ENCODE results near the gene RER1. TPM values are rescaled to one million over a fixed set of nuclear protein-coding genes. Genes with fewer than 3 reads are reported as not detected.
A peak's percentile ranks its signal among the peaks of the same experiment; 100 is the strongest.

Gene RER1
- total RNA-seq, 1 donor from 2014 or later = 99.3 TPM

DNA sequence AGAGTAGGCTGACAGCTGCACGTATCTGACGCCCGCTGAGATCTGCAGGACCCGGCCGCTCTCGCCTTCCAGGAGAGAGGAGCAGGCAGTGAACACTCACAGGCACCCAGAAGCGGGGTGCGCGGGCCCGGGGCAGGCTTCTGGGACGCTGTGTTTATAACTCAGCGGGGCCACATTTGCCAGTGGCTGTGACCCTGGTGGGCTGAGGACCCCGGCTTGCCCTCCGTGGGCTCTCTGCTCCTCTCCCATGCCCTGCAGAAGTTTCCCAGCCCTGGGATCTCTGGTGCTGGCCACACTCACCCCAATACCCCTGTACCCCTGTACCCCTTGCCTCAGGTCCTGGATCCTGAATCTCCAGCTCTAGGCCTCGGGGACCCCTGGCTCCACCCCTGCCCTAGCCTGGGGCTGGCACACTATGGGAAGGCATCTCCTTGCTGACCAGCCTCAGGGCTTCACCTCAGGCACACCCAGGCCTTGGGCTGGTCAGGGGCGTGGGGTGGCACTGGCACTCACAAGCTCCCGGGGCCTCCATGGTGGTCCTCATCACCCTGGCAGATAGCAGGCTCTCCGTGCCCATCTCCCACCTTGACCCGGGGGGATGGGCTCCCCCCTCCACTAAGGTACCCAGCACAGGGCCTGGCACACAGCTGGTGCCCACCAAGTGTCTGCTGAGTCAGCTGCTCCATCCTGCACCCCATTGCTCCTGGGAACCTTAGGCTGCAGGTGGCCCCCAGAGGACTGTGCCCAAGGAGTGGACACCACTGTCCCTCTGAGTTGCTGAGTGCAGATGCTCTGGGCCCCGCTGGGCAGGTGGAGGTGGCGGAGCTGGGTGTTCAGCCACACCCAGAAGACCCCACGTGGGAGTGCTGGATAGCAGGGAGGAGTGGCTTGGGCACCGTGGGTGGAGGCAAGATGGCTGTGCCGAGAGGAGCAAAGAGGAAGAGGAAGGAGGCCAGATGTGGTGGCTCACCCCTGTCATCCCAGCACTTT, 32.7 kb upstream of the RER1 start:
- Mint-ChIP-seq H3K9me3 (ENCODE audit: low read depth) (peaks cover 3% of the 10 kb centered on the region), H3K4me3 (ENCODE audit: low read depth) (no peak overlapping the region), H3K4me1 (ENCODE audit: low read depth) (no peaks in the 10 kb centered on the region), H3K27ac (no peak overlapping the region), H3K27me3 (no peaks in the 10 kb centered on the region), H3K36me3 (ENCODE audit: insufficient read depth) (peaks cover 14% of the 10 kb centered on the region)
- no peak for DNase-seq (ENCODE audit: low spot score, unreplicated experiment)
- TF ChIP-seq, protein P1, sequence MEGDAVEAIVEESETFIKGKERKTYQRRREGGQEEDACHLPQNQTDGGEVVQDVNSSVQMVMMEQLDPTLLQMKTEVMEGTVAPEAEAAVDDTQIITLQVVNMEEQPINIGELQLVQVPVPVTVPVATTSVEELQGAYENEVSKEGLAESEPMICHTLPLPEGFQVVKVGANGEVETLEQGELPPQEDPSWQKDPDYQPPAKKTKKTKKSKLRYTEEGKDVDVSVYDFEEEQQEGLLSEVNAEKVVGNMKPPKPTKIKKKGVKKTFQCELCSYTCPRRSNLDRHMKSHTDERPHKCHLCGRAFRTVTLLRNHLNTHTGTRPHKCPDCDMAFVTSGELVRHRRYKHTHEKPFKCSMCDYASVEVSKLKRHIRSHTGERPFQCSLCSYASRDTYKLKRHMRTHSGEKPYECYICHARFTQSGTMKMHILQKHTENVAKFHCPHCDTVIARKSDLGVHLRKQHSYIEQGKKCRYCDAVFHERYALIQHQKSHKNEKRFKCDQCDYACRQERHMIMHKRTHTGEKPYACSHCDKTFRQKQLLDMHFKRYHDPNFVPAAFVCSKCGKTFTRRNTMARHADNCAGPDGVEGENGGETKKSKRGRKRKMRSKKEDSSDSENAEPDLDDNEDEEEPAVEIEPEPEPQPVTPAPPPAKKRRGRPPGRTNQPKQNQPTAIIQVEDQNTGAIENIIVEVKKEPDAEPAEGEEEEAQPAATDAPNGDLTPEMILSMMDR (IDR thresholded peaks at IDR 0.05; ENCODE audit: unreplicated experiment) = no peak

DNA sequence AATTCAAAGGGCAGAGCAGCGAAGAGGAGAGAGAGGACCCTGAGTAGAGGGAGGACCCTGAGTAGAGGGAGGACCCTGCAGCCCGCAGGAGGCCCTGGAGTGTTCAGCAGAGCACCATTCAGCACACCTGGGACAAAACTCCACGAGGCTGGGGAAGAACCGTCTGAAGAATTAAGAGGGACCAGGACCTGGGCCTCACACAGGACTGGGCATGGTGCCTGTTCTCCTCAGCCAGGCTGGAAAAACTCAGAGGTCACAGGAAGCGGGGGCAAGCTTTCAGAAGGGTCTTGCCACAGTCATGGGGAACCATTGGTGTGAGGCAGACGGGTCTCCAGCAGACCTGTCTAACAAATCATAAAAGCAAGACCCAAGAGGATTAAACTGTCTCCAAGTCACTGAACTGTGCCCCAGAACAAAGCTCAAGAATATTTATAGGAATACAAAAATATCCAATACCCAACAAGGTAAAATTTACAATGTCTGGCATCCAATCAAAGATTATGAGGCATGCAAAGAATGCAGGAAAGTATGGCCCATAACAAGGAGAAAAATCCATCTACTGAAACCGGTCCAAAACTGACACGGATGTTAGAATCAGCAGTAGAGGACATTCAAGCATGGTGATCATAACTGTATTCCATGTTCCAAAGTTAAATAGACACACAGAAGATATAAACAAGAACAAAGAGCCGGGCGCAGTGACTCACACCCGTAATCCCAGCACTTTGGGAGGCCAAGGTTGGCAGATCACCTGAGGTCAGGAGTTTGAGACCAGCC, 30.9 kb upstream of the RER1 start:
- H3K36me3 Mint-ChIP-seq (ENCODE audit: insufficient read depth) = peaks cover 18% of the 10 kb centered on the region
- no peak overlapping the region for H3K4me3 Mint-ChIP-seq (ENCODE audit: low read depth)
- TF ChIP-seq, protein P1 (IDR thresholded peaks at IDR 0.05; ENCODE audit: unreplicated experiment) = no peak
- H3K9me3 Mint-ChIP-seq (ENCODE audit: low read depth) = peaks cover 5% of the 10 kb centered on the region
- H3K27me3 Mint-ChIP-seq = no peaks in the 10 kb centered on the region
- no peak for DNase-seq (ENCODE audit: low spot score, unreplicated experiment)
- no peaks in the 10 kb centered on the region for H3K4me1 Mint-ChIP-seq (ENCODE audit: low read depth)
- peak overlapping the region; percentile 69 for H3K27ac Mint-ChIP-seq

DNA sequence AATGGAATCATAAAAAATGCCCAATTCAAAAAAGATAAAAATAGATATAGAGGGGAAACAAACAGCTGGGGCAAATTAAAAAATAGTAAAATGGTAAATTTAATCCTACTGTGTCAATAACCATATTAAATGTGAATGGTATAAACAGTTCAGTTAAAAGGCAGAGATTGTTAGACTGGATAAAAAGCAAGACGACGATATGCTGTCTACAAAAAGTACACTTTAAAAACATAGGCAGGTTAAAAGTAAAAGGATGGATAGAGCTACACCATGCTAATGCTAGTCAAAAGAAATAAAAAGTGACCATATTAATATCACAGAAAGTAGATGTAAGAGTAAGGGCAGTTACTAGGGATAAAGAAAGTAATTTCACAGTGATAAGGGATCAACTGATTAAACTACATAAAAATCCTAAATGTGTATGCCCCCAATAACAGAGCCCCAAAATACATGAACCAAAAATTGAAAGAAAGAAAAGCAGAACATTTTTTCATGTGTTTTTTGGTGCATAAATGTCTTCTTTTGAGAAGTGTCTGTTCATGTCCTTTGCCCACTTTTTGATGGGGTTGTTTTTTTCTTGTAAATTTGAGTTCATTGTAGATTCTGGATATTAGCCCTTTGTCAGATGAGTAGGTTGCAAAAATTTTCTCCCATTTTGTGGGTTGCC, 27.7 kb upstream of the RER1 start:
- no peak overlapping the region for H3K4me3 Mint-ChIP-seq (ENCODE audit: low read depth)

DNA sequence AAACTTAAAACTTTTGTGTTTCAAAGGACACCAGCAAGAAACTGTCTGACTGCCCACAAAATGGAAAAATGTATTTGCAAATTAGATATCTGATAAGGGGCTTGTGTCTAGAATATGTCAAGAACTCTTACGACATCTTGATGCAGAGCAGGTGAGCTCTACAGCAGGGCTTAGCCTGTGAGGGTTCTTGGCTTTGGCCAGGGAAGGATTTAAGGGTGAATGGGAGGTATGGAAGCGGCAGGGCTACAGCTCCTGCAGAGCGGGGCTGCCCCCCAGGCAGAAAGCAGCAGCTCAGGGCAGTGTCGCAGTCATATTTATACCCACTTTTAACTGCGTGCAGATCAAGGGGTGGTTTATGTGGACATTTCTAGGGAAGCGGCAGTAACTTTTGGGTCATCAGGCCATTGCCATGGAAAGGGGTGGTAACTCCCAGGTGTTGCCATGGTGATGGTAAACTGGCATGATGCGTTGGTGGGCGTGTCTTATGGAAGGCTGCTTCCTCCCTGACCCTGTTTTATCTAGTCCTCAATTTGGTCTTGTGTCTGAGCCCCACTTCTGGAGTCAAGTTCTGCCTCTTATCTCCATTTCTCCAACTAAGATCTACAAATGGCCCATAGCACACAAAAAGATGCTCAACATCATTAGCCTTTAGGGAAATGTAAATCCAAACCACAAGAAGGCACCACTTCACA, 23.4 kb upstream of the RER1 start:
- Mint-ChIP-seq H3K4me1 (ENCODE audit: low read depth) (no peaks in the 10 kb centered on the region), H3K36me3 (ENCODE audit: insufficient read depth) (peaks cover 29% of the 10 kb centered on the region), H3K27me3 (no peaks in the 10 kb centered on the region), H3K27ac (no peak overlapping the region), H3K9me3 (ENCODE audit: low read depth) (peaks cover 5% of the 10 kb centered on the region), H3K4me3 (ENCODE audit: low read depth) (no peak overlapping the region)
- TF ChIP-seq, protein P1 (IDR thresholded peaks at IDR 0.05; ENCODE audit: unreplicated experiment) = no peak
- no peak for DNase-seq (ENCODE audit: low spot score, unreplicated experiment)

More for the DNA sequence above, 27.7 kb upstream of the RER1 start:
- H3K27ac Mint-ChIP-seq = no peak overlapping the region
- DNase-seq (ENCODE audit: low spot score, unreplicated experiment) = no peak
- peaks cover 5% of the 10 kb centered on the region for H3K9me3 Mint-ChIP-seq (ENCODE audit: low read depth)
- TF ChIP-seq, protein P1 (IDR thresholded peaks at IDR 0.05; ENCODE audit: unreplicated experiment) = no peak
- H3K4me1 Mint-ChIP-seq (ENCODE audit: low read depth) = no peaks in the 10 kb centered on the region
- no peaks in the 10 kb centered on the region for H3K27me3 Mint-ChIP-seq
- peaks cover 30% of the 10 kb centered on the region for H3K36me3 Mint-ChIP-seq (ENCODE audit: insufficient read depth)
